Measurements from ENCODE around the gene ILF3.

Gene ILF3

DNA sequence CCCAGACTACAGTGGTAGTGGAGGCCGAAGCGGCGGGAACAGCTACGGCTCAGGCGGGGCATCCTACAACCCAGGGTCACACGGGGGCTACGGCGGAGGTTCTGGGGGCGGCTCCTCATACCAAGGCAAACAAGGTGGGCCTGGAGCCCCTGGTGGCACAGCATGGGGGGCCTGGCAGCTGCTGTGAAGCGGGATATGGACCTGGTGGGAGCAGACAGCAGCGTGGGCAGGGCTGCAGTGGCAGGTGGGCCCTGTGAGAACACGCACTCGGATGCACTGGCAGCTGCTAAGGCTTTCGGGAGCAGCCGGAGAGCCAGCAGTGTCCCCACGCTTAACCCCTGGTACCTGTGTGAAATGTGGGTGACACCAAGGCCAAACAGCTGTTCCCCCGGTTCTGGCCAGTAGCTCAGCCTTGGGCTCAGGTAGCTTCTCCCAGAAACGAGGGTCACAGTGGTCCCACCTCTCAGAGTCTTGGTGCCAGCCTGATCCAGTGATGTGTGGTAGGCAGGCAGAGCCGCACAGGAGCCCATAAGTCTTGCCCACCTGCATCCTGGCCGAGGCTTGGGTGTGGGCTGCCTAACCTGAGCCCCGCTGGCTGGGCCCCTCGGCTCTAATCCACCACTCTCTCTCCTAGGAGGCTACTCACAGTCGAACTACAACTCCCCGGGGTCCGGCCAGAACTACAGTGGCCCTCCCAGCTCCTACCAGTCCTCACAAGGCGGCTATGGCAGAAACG, 34.6 kb downstream of the ILF3 start:
- TF ChIP-seq CTCF (IDR thresholded peaks at IDR 0.05; ENCODE audit: insufficient read depth, low read length, poor library complexity, severe bottlenecking), result no peak
- H3K4me3 ChIP-seq (replicated peaks; ENCODE audit: low read depth, low read length), result no peak overlapping the region
- peaks cover 64% of the 10 kb centered on the region for H3K36me3 ChIP-seq (ENCODE audit: control insufficient read depth, insufficient read depth, low read length)
- no peaks in the 10 kb centered on the region for H3K27me3 ChIP-seq (replicated peaks; ENCODE audit: control insufficient read depth, insufficient read depth, low read length)
- no peak for DNase-seq (ENCODE audit: extremely low read depth, insufficient read length)

DNA sequence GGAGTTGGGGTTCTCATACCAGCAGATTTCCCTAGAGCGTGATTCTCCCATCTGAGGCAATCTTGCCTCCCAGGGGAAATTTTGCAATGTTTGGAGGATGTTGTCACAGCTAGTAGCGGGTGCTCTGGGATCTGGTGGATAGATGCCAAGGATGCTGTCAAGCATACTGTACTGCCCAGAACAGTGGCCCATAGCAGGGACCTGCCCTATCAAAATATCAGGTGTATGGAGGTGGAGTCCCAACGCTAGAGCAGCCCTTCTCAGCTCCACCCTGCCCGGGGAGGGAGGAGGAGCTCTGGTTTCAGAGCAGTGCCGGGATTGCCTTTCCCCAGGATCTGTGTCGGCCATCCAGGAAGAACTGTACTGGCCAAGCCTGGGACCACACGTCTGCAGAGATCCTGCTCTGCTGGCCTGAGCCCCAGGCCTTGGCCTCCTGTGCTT, 36.2 kb downstream of the ILF3 start:
- Histone ChIP-seq H3K36me3 (ENCODE audit: control insufficient read depth, insufficient read depth, low read length) (peaks cover 54% of the 10 kb centered on the region), H3K27me3 (replicated peaks; ENCODE audit: control insufficient read depth, insufficient read depth, low read length) (no peaks in the 10 kb centered on the region), H3K4me3 (replicated peaks; ENCODE audit: low read depth, low read length) (no peak overlapping the region)
- TF ChIP-seq CTCF (IDR thresholded peaks at IDR 0.05; ENCODE audit: insufficient read depth, low read length, poor library complexity, severe bottlenecking), result no peak
- no peak for DNase-seq (ENCODE audit: extremely low read depth, insufficient read length)

- Histone ChIP-seq H3K27me3 (replicated peaks; ENCODE audit: control insufficient read depth, insufficient read depth, low read length) (no peaks in the 10 kb centered on the region), H3K36me3 (ENCODE audit: control insufficient read depth, insufficient read depth, low read length) (peaks cover 50% of the 10 kb centered on the region), H3K4me3 (replicated peaks; ENCODE audit: low read depth, low read length) (no peak overlapping the region)
- no peak for DNase-seq (ENCODE audit: extremely low read depth, insufficient read length)
- TF ChIP-seq CTCF (IDR thresholded peaks at IDR 0.05; ENCODE audit: insufficient read depth, low read length, poor library complexity, severe bottlenecking), result no peak
Observed at GRCh38 chr19:10691178-10691881, 37.2 kb downstream of the ILF3 start.

DNA sequence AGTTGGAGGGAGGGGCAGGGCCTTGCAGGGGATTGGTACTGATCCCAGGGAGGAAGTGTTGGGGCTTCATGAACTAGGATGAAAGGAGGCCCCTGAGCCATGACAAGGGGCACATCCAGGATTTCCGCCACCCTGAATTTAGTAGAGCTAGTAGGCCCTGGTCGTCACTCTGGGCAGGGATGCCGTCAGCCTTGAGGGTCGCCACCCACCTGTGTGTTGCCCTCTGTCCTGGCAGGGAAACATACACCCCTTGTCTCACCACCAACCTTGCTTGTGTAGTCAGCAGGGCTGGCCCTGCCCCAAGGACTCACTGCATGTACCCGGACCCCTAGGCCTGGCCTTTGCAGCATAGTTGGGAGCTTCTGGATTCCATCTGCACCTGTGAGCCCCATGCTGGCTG, 37.7 kb downstream of the ILF3 start:
- Histone ChIP-seq H3K27me3 (replicated peaks; ENCODE audit: control insufficient read depth, insufficient read depth, low read length) (no peaks in the 10 kb centered on the region), H3K4me3 (replicated peaks; ENCODE audit: low read depth, low read length) (no peak overlapping the region), H3K36me3 (ENCODE audit: control insufficient read depth, insufficient read depth, low read length) (peaks cover 45% of the 10 kb centered on the region)
- DNase-seq (ENCODE audit: extremely low read depth, insufficient read length), result no peak
- TF ChIP-seq CTCF (IDR thresholded peaks at IDR 0.05; ENCODE audit: insufficient read depth, low read length, poor library complexity, severe bottlenecking), result no peak

GRCh38 chr19:10692673-10693264, 38.6 kb downstream of the ILF3 start:
- no peak for DNase-seq (ENCODE audit: extremely low read depth, insufficient read length)
- H3K36me3 ChIP-seq (ENCODE audit: control insufficient read depth, insufficient read depth, low read length), result peaks cover 37% of the 10 kb centered on the region

More at GRCh38 chr19:10692673-10693264, 38.6 kb downstream of the ILF3 start:
- Histone ChIP-seq H3K27me3 (replicated peaks; ENCODE audit: control insufficient read depth, insufficient read depth, low read length) (no peaks in the 10 kb centered on the region), H3K4me3 (replicated peaks; ENCODE audit: low read depth, low read length) (no peak overlapping the region)
- no peak for TF ChIP-seq CTCF (IDR thresholded peaks at IDR 0.05; ENCODE audit: insufficient read depth, low read length, poor library complexity, severe bottlenecking)

Measured in GM06990 (cell line).